Measurements from ENCODE around the gene ALG14. TPM values are rescaled to one million over a fixed set of nuclear protein-coding genes. Genes with fewer than 3 reads are reported as not detected.

The ALG14 gene
- total RNA-seq, 1 donor from 2014 or later = 5.5 TPM

GRCh38 chr1:94989398-94989797, 83.4 kb downstream of the ALG14 start:
- no peak overlapping the region for H3K27ac Mint-ChIP-seq (ENCODE audit: unreplicated experiment)
- DNase-seq (ENCODE audit: extremely low spot score, unreplicated experiment) = no peak

GRCh38 chr1:94988356-94988755, 84.4 kb downstream of the ALG14 start:
- Mint-ChIP-seq H3K27ac (ENCODE audit: unreplicated experiment) (no peak overlapping the region), H3K9me3 (ENCODE audit: unreplicated experiment) (no peaks in the 10 kb centered on the region), H3K4me1 (ENCODE audit: unreplicated experiment) (peaks cover 10% of the 10 kb centered on the region), H3K27me3 (ENCODE audit: unreplicated experiment) (no peaks in the 10 kb centered on the region), H3K4me3 (ENCODE audit: unreplicated experiment) (no peak overlapping the region), H3K36me3 (ENCODE audit: unreplicated experiment) (no peaks in the 10 kb centered on the region)
- TF ChIP-seq CTCF (IDR thresholded peaks at IDR 0.05) = no peak
- no peak for DNase-seq (ENCODE audit: extremely low spot score, unreplicated experiment)

More at GRCh38 chr1:94989398-94989797, 83.4 kb downstream of the ALG14 start:
- no peaks in the 10 kb centered on the region for H3K27me3 Mint-ChIP-seq (ENCODE audit: unreplicated experiment)
- TF ChIP-seq CTCF (IDR thresholded peaks at IDR 0.05) = no peak
- peaks cover 11% of the 10 kb centered on the region for H3K4me1 Mint-ChIP-seq (ENCODE audit: unreplicated experiment)
- no peaks in the 10 kb centered on the region for H3K36me3 Mint-ChIP-seq (ENCODE audit: unreplicated experiment)
- H3K9me3 Mint-ChIP-seq (ENCODE audit: unreplicated experiment) = no peaks in the 10 kb centered on the region
- no peak overlapping the region for H3K4me3 Mint-ChIP-seq (ENCODE audit: unreplicated experiment)

GRCh38 chr1:94986783-94987182, 86.0 kb downstream of the ALG14 start:
- no peak for DNase-seq (ENCODE audit: extremely low spot score, unreplicated experiment)
- Mint-ChIP-seq H3K27ac (ENCODE audit: unreplicated experiment) (no peak overlapping the region), H3K27me3 (ENCODE audit: unreplicated experiment) (no peaks in the 10 kb centered on the region), H3K4me3 (ENCODE audit: unreplicated experiment) (no peak overlapping the region), H3K36me3 (ENCODE audit: unreplicated experiment) (no peaks in the 10 kb centered on the region), H3K4me1 (ENCODE audit: unreplicated experiment) (peaks cover 22% of the 10 kb centered on the region), H3K9me3 (ENCODE audit: unreplicated experiment) (no peaks in the 10 kb centered on the region)
- no peak for TF ChIP-seq CTCF (IDR thresholded peaks at IDR 0.05)

GRCh38 chr1:94983171-94983739, 89.5 kb downstream of the ALG14 start:
- no peak for DNase-seq (ENCODE audit: extremely low spot score, unreplicated experiment)
- Mint-ChIP-seq H3K36me3 (ENCODE audit: unreplicated experiment) (no peaks in the 10 kb centered on the region), H3K9me3 (ENCODE audit: unreplicated experiment) (no peaks in the 10 kb centered on the region), H3K4me1 (ENCODE audit: unreplicated experiment) (peaks cover 28% of the 10 kb centered on the region), H3K4me3 (ENCODE audit: unreplicated experiment) (no peak overlapping the region), H3K27me3 (ENCODE audit: unreplicated experiment) (no peaks in the 10 kb centered on the region), H3K27ac (ENCODE audit: unreplicated experiment) (peak overlapping the region; percentile 15)
- TF ChIP-seq CTCF (IDR thresholded peaks at IDR 0.05) = no peak

- Mint-ChIP-seq H3K27me3 (ENCODE audit: unreplicated experiment) (no peaks in the 10 kb centered on the region), H3K4me1 (ENCODE audit: unreplicated experiment) (peaks cover 23% of the 10 kb centered on the region), H3K4me3 (ENCODE audit: unreplicated experiment) (no peak overlapping the region), H3K9me3 (ENCODE audit: unreplicated experiment) (no peaks in the 10 kb centered on the region), H3K27ac (ENCODE audit: unreplicated experiment) (no peak overlapping the region), H3K36me3 (ENCODE audit: unreplicated experiment) (no peaks in the 10 kb centered on the region)
- no peak for TF ChIP-seq CTCF (IDR thresholded peaks at IDR 0.05)
- DNase-seq (ENCODE audit: extremely low spot score, unreplicated experiment) = no peak
Measured at GRCh38 chr1:94982398-94982797, 90.4 kb downstream of the ALG14 start.
